Fibroblast of lung (primary cell): ENCODE results near the gene FHOD3. TPM values are rescaled to one million over a fixed set of nuclear protein-coding genes. Genes with fewer than 3 reads are reported as not detected.

Experiments
- DNase-seq, 2 donors: peaks; one replicate each; pipeline versions ENCODE4 v3.0.0 to v3.0.0-alpha.2; 2010; ENCODE audit warnings: low read depth in 2 of 2
- H2AFZ ChIP-seq: 2 replicates; pipeline ENCODE4 v1.5.1; 2012; ENCODE audit warnings: low read length, control low read depth, inconsistent platforms
- H3K27ac ChIP-seq: 2 replicates; pipeline ENCODE4 v1.5.1; 2011; ENCODE audit warnings: low read length, control low read depth; ENCODE audit not compliant: insufficient read depth
- H3K27me3 ChIP-seq: 2 replicates; pipeline ENCODE4 v1.5.1; 2011; ENCODE audit warnings: mild to moderate bottlenecking, low read length; ENCODE audit not compliant: control insufficient read depth, insufficient read depth
- H3K36me3 ChIP-seq: 2 replicates; pipeline ENCODE4 v1.5.1; 2011; ENCODE audit warnings: low read length; ENCODE audit not compliant: control insufficient read depth, insufficient read depth
- H3K4me1 ChIP-seq: 2 replicates; pipeline ENCODE4 v1.5.1; 2011; ENCODE audit warnings: low read length; ENCODE audit not compliant: control insufficient read depth, insufficient read depth; ENCODE audit errors: extremely low read depth
- H3K4me2 ChIP-seq: 2 replicates; pipeline ENCODE4 v1.5.1; 2011; ENCODE audit warnings: low read length, control low read depth; ENCODE audit not compliant: insufficient read depth; ENCODE audit errors: extremely low read depth
- H3K4me3 ChIP-seq, 4 experiments: fragments of 200-600 bp in 1 of 4; sonication (generic) in 1 of 4; replicated peaks in 1 of 4; 2 replicates each; pipeline ENCODE4 v1.5.1; 2011 to 2016; ENCODE audit warnings: low read length in 4 of 4, low read depth in 3 of 4, mild to moderate bottlenecking in 3 of 4, control low read depth in 2 of 4, inconsistent platforms in 1 of 4, mixed read lengths in 1 of 4; ENCODE audit not compliant: insufficient read depth in 1 of 4; ENCODE audit errors: control extremely low read depth in 1 of 4
- H3K79me2 ChIP-seq: 2 replicates; pipeline ENCODE4 v1.5.1; 2012; ENCODE audit warnings: mild to moderate bottlenecking, low read length, inconsistent platforms; ENCODE audit not compliant: control insufficient read depth, insufficient read depth
- H3K9ac ChIP-seq: 2 replicates; pipeline ENCODE4 v1.5.1; 2011; ENCODE audit warnings: mild to moderate bottlenecking, low read length, control low read depth; ENCODE audit not compliant: insufficient read depth
- H3K9me3 ChIP-seq: 2 replicates; pipeline ENCODE4 v1.5.1; 2012; ENCODE audit warnings: low read depth, low read length; ENCODE audit not compliant: control insufficient read depth, insufficient read depth
- H4K20me1 ChIP-seq: 2 replicates; pipeline ENCODE4 v1.5.1; 2011; ENCODE audit warnings: low read length; ENCODE audit not compliant: control insufficient read depth, insufficient read depth; ENCODE audit errors: extremely low read depth
- CTCF ChIP-seq, 2 donors: IDR thresholded peaks in 1 of 2; conservative IDR thresholded peaks in 1 of 2; 1 replicate in 1 of 2; 2 replicates in 1 of 2; pipeline ENCODE4 v1.5.1; 2011 to 2012; ENCODE audit warnings: low read length in 2 of 2, control low read depth in 1 of 2, inconsistent platforms in 1 of 2, low read depth in 1 of 2, mild to moderate bottlenecking in 1 of 2
- EZH2 ChIP-seq: IDR thresholded peaks from 2 replicates; pipeline ENCODE4 v1.5.1; 2012; ENCODE audit warnings: low read length, control low read depth, mild to moderate bottlenecking; ENCODE audit errors: missing control alignments
- polyA plus RNA-seq, 2 donors: library from polyadenylated mRNA; depleted of rRNA in 1 of 2; stranded (reverse) in 1 of 2; unstranded in 1 of 2; fragments of >200 nt; gene quantifications; 2 replicates each; pipeline ENCODE4 v1.2.1, GENCODE V29; 2011 to 2012; ENCODE audit warnings: missing spikeins in 1 of 2
- total RNA-seq: library from RNA; depleted of rRNA; stranded (reverse); fragments of >200 nt; gene quantifications from 2 replicates; pipeline ENCODE4 v1.2.1, GENCODE V29; 2014

Gene FHOD3
- total and polyA plus RNA-seq, 2 donors (not counting 1 experiment from before 2014, with no cell fraction given): 16.1 to 28.2 TPM

GRCh38 chr18:36436387-36436786 is 138.9 kb downstream of the FHOD3 start:
- Histone ChIP-seq H3K4me3 (no peak overlapping the region), H3K4me2 (no peak overlapping the region), H3K9me3 (no peaks in the 10 kb centered on the region), H2AFZ (no peak overlapping the region), H3K27me3 (no peaks in the 10 kb centered on the region), H3K27ac (no peak overlapping the region), H3K79me2 (no peaks in the 10 kb centered on the region), H3K4me1 (peaks cover 5% of the 10 kb centered on the region), H4K20me1 (no peaks in the 10 kb centered on the region), H3K36me3 (no peaks in the 10 kb centered on the region), H3K9ac (no peak overlapping the region)
- TF ChIP-seq EZH2: no peak
- TF ChIP-seq CTCF (conservative IDR thresholded peaks at IDR 0.05 in 1 of 2, IDR thresholded peaks at IDR 0.05 in 1 of 2; ENCODE audit: low read depth in 1 of 2, low read length in 2 of 2): no peak
- no peak for DNase-seq

- H3K27ac ChIP-seq: no peak overlapping the region
- H3K9me3 ChIP-seq: no peaks in the 10 kb centered on the region
- no peak overlapping the region for H3K4me2 ChIP-seq
- no peak overlapping the region for H3K9ac ChIP-seq
- no peaks in the 10 kb centered on the region for H3K27me3 ChIP-seq
- no peaks in the 10 kb centered on the region for H3K36me3 ChIP-seq
- DNase-seq: peak in 1 of 2 donors; percentile 86
- no peak overlapping the region for H2AFZ ChIP-seq
- TF ChIP-seq EZH2 (no peak), CTCF (conservative IDR thresholded peaks at IDR 0.05 in 1 of 2, IDR thresholded peaks at IDR 0.05 in 1 of 2; ENCODE audit: low read depth in 1 of 2, low read length in 2 of 2) (no peak)
- H3K4me1 ChIP-seq: peaks cover 5% of the 10 kb centered on the region
- H3K4me3 ChIP-seq: no peak overlapping the region
- no peaks in the 10 kb centered on the region for H3K79me2 ChIP-seq
- H4K20me1 ChIP-seq: no peaks in the 10 kb centered on the region
Observed at GRCh38 chr18:36440614-36441013, 143.1 kb downstream of the FHOD3 start.

- Histone ChIP-seq H3K4me2 (no peak overlapping the region), H3K4me1 (peaks cover 5% of the 10 kb centered on the region), H3K9me3 (no peaks in the 10 kb centered on the region), H3K9ac (no peak overlapping the region), H3K4me3 (no peak overlapping the region), H3K36me3 (no peaks in the 10 kb centered on the region), H2AFZ (no peak overlapping the region), H3K27ac (no peak overlapping the region), H3K79me2 (no peaks in the 10 kb centered on the region), H3K27me3 (no peaks in the 10 kb centered on the region), H4K20me1 (no peaks in the 10 kb centered on the region)
- peak; percentile 20 to 92 for DNase-seq
- no peak for TF ChIP-seq CTCF (conservative IDR thresholded peaks at IDR 0.05 in 1 of 2, IDR thresholded peaks at IDR 0.05 in 1 of 2; ENCODE audit: low read depth in 1 of 2, low read length in 2 of 2)
- TF ChIP-seq EZH2: no peak
Observed at GRCh38 chr18:36441426-36442240, 144.1 kb downstream of the FHOD3 start.
